HG02973 (cell line): ENCODE measurements around the gene GNG2.

Source experiments
- ATAC-seq: cut with Tn5 transposase; IDR thresholded peaks from one replicate; pipeline ENCODE4 v1.9.1; 2021; ENCODE audit warnings: moderate library complexity; ENCODE audit not compliant: unreplicated experiment

GNG2 gene

DNA sequence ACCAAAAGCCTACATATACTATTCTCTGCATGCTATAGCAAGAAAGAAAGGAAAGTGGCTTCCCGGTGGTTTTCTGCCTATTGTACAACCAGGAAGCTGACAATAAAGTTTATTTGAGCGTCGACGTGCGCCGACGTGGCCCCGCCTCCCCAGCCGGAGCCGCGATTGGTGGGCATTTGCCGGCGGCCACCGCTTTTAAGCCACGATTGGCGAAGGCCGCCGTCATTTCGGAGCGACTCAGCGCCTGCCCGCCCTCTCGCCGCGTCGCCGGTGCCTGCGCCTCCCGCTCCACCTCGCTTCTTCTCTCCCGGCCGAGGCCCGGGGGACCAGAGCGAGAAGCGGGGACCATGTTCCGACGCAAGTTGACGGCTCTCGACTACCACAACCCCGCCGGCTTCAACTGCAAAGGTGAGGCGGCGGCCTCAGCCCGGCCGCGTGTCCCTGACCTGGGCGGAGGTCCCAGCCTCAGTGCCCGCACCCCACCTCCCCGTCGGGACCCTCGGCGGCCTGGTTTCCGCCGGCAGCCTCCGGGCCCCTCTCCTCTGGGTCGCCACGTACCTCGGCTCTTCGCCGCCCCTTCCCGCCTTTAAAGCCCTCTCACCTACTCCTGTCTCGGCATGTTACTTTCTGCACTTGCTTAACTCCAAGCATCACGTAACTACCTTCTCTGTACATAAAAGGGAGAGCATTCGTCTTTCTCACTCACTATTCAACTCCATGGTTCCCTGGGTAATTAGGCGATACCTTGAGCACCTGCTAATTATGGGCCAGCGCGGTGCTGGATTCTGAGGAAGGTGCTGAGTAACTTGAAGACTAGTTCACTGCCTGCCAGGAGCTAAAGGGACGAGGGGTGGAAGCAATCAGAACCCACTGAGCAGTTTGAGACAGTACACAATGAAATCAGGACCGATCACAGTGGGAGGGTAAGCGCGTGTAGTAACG, 129.2 kb downstream of the GNG2 start, which contains the start of gene RTRAF:
TSS of gene RTRAF (plus strand) at position 254 of the 942 bp plus-strand sequence. CDS start at position 348, 94 bp downstream.
- peak; percentile 92 for ATAC-seq

DNA sequence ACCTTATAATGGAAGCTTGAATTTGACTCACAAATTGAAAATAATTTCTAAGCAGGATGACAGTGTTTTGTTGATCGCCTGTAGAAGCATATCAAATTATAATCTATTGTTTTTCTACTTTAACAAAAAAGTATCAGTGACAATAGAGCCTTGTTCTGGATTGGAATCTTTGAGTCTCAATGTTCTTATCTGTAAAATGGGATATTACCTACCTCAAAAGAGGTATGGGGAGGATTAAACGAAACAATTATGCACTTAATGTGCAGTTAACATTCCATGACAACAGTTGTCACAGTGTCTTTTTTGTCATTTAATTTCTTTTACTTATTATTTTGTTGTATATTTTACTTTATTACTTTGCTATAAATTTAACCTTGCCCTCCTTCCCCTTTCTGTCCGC, 130.1 kb downstream of the GNG2 start:
- ATAC-seq = no peak

- ATAC-seq = no peak
Measured at GRCh38 chr14:51993285-51993920, 133.0 kb downstream of the GNG2 start.

DNA sequence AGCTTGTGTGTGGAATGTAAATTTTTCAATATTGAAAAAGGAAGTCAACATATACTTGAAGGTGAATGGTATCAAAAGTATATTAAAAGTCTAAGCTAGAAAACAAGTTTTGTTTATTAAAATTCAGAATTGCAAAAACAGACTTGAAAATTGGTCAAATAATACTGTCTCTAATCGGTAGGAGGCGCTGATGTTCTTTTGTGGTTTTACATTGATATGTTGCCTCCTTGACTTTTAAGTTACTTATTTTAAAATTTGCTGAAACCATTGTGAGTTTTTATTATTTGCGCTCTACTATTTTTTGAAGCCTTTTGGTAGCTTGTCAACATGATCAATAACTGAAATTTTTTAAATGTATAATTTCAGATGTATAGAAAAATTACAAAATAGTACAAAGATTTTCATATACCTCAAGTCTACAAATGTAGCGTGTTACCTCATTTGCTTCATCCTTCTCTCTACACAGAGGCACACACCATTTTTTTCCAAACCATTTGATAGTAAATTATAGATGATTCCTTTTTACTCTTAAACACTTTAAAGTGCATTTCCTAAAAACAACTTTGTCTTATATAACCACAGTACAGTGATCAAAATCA, 135.8 kb downstream of the GNG2 start:
- ATAC-seq = no peak

DNA sequence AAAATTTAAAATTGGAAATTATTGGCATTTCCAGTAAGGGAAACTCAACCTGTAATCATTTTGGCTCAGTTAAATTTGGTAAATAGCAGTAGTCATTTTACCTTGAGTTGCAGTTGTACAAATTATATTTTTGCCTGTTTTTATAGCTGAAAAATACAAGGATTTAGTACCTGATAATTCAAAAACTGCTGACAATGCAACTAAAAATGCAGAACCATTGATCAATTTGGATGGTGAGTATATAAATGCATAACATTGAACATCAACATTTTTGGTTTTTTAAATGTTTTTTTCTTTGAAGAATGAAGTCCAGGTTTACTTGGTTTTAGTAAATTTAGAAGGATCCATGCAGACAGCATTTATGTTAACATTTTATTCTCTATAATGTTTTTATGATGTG, 137.9 kb downstream of the GNG2 start:
- ATAC-seq = no peak

DNA sequence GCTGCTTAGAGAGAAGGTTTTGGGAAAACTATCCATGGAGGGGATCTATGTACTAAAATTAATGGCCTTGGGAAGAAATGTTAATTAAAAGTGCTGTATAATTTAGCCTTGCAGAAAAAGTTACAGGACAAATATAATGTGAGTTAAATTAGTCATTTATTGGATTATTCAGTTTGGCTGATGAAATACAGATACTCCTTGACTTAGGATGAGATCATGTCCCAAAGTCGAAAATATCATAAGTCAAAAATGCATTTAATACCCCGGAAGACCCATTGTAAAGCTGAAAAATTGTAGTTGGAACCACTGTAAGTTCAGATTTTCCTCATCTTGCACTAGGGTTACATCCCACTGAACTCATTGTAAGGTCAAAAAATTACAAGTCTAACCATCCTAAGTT, 138.7 kb downstream of the GNG2 start:
- ATAC-seq = no peak

DNA sequence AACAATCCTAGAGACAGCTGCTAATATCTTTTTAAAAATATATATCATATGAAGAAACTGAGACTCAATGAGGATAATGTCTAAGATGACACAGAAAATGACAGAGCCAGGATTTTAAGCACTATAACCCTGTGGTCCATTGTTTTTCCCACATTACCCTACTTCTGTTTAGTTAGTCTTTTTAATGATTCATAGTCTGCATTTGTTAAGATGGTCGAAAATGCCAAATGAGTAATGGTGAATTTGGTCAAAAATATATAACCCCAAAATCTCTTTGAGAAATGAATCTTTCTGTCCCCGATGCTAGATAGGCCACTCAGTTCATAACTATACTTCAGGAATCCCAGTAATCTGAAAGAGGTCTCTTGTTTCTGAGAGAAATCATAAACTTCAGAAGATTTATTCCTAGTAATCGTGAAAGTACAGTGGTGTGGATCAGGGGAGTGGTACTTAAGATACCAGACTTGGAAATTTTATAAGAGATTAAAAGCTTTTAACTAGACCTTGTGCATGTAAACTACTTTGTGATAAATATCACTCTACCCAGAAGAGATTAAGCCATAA, 139.7 kb downstream of the GNG2 start:
- ATAC-seq = no peak

GRCh38 chr14:52000696-52001095, 140.3 kb downstream of the GNG2 start:
- no peak for ATAC-seq

DNA sequence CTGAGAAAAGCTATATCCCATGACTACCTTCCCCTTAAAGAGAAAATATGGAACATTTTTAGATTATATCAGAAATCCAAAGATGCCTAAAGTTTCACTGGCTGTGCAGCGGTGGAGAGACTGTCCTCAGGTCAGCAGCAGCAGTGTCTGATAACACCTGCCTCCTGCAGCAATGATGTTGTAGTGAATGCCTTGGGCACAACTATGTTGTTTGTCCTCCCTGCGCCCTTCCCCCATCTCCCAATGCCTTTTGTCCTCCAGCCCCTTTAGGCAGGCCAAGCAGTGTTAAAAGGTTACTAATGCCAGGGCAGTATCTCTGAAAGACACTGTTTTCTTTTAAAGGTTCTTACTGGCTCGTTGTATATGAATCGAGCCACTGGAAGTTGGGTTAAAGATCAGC, 142.1 kb downstream of the GNG2 start:
- ATAC-seq = no peak

DNA sequence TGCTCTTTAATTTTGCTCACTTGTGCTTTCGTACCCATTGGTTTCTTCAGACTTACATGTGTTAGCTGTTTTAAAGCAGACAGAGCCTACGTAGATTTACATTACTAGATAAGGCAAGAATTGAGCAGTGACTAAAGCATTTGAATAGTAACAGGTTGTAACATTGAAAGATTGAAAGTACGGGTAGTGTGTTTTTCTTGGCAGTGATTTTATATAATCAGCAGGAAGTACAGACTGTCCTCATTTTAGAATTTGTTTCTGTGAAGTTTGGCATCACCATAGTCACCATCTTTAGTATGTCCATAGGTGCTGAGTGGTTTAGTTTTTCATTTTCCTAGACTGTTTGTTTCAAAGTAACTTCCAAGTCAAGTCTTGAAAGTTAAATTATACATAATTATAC, 142.9 kb downstream of the GNG2 start:
- no peak for ATAC-seq

DNA sequence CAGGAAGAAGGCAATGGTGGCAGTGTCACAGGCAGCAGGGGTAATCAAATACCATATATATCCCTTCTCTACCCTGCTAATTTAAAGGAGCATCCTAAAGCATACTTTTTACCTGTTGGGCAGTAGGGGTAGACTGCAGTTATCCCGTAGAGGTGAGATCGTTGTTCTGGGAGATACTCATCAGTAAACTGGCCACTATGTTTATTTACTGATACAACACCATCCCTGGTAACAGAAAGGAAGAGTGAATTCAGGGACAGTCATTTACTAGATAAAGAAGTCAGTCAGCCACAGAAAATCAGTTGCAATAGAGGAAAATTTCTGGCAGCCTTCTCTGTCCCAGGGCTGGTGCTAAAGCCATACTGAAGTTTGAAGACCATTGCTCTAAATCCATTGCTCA, 145.2 kb downstream of the GNG2 start:
- ATAC-seq = no peak

DNA sequence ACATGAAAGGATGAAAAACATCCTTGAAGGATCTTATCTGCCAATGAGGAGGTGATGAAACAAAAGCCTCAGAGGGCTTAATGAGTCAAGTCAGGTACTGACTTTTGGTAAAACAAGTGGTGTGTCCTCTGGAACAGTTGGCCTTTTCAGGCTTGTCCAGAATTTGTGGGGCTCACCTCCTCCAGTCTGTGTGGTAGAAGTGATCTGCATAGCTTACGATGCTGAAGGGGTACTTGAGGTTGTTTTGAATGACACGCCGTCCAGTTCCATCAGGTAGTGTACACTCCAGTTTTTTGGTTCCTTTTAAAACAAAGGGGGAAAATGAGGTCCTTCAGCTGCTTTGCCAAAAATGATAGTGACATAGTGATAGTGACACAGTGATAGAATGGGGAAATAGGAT, 145.9 kb downstream of the GNG2 start:
- no peak for ATAC-seq

DNA sequence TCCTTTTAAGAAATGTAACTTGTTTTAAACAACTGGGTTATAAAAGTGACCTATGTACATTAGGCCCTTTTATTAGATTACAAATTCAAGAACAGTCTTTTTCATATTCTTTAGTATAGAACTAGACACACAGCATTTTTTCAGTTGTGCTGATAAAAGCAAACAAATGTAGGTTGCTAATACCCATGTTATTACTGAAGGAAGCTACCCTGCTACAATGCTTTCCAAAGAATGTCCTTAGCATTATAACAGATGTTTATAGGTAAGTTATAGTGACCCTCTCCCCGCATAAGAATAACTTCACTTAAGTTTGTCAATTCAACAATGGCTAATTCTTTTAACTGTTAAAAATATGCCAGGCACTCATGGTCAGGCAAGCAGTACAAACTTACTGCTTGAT, 146.8 kb downstream of the GNG2 start:
- no peak for ATAC-seq

DNA sequence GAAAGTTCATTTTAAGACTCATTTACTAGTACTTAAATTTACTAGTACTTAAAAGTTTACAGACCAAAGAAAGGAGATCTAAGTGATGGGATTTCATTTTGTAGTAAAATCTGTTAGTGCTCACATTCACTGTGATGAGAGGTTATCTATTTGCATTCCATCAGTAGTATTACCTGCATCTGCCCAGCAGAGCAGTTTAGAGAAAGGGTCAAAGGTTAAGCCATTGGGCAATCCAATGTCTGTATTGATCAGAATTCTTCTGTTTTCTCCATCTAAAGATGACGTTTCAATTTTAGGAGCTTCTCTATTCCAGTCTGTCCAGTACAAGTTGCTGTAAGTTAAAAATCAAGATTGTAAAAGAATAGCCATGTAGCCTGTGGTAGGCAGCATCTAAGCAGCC, 147.2 kb downstream of the GNG2 start:
- ATAC-seq = no peak

DNA sequence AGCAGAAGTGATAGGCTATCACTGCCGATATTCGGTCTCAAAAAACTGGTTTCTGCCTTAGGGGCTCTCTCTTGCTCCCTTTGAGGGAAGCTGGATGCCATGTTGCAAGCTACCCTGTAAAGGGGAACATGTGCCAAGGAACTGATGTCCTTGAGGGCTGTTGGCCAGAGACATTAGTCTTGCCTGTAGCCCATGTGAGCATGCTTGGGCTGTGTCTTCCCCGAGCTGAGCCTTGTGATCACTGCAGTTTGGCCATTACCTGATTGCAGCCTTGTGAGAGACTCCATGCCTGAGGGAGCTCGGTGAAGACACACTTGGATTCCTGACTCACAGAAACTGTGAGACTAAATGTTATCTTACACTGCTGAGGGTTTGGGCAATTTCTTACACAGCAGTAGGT, 147.7 kb downstream of the GNG2 start:
- no peak for ATAC-seq

DNA sequence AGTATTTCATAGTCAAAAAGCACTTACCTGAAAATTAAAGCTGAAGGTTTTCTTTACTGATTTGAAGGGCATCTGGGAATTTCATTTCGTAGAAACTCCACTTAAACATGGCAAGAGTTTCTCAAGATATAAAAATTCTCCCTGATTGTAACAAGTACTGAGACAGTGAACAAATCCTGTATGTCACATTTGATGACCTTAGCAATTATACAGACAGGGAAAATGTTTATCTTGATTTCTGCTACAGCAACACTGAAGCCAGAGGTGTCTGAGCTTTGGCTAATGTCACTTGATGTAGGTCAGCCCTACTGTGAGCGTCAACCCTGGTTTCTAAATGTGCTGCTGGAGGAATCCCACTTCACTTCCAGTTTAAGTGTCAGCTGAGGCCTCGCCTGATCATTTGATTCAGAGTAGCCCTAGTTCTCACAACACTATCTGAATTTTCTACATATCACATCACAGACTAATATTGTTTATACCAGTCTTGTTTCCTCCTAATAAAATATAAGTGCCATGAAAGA, 149.8 kb downstream of the GNG2 start:
- no peak for ATAC-seq

- no peak for ATAC-seq
Measured at GRCh38 chr14:52011523-52011922, 151.1 kb downstream of the GNG2 start.

- no peak for ATAC-seq
Measured at GRCh38 chr14:52012635-52013034, 152.2 kb downstream of the GNG2 start.

DNA sequence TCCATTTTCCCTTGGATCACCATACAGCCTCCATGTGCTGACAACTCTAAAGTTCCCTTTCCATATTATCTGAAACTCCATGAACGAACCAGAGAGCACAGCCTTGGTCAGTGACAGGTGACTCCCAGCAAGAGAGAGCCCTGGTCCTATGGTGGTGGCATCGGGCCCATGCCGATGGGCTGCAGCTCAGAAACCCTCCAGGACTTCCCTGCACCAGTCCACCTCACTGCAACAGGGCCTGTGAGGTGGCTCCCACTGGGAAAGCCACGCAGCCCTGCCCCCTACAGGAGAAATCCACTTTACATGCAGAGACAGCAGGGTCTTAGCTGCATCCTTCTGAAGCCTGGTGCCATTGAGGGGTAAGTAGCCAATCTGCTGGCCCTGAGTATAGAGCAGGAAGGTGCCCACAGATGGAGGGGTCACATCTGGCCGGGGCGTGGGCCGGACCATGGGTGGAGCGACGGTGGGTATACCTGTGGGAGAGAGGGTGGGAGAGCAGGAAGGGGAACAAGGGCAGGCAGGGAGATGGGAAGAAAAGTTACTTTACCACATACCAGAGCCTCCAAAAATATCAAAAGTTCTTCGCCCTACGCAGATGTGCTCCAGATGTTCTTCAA, 153.7 kb downstream of the GNG2 start:
- ATAC-seq = no peak

DNA sequence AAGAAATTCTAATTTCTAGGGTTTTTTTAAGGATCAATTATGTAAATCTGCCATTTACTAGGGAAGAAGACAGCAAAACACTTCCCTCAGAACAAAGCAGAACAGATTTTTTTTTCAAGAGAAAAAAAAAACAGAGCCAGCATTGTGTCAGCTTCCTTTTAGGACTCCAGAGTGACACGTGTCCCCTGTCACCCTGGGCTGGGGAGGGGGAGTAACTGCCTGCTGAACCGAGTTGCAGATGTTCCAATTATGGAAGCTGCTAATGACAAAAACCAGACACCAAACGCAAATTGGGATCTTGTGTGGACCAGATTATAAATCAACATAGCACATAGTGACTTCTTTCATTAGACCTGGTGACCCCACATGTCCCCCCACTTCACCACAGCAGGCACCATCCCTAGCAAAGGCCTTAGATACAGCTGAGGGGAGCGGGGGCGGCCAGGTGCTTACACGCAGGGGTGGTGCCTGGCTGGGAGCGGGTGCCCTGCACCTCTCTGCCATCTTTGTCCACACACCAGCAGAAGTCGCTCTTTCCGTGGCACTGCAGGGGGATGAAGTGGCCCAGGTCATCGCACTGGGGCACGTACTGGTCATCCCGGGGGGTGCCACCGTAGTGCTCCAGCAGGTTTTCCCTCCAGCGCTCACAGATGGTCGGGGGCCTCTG, 154.3 kb downstream of the GNG2 start:
- ATAC-seq = no peak
